ENCODE results near the gene OSBPL3. TPM values are rescaled to one million over a fixed set of nuclear protein-coding genes. Genes with fewer than 3 reads are reported as not detected.

Gene OSBPL3
- total RNA-seq, 1 experiment from 2014 or later: 32.8 TPM

GRCh38 chr7:24871770-24872169 is 108.2 kb downstream of the OSBPL3 start:
- H3K27me3 ChIP-seq: no peaks in the 10 kb centered on the region
- peaks cover 2% of the 10 kb centered on the region; the same call in 1 of the 2 replicates for H3K36me3 ChIP-seq
- H3K27ac ChIP-seq: no peak overlapping the region
- no peak for DNase-seq
- H3K4me3 ChIP-seq: no peak overlapping the region
- H3K9me3 ChIP-seq (replicated peaks): no peaks in the 10 kb centered on the region
- peaks cover 14% of the 10 kb centered on the region; the same call in 1 of the 2 replicates for H3K4me1 ChIP-seq

GRCh38 chr7:24870766-24871165 is 109.2 kb downstream of the OSBPL3 start:
- Histone ChIP-seq H3K9me3 (replicated peaks) (no peaks in the 10 kb centered on the region), H3K27ac (no peak overlapping the region), H3K36me3 (peaks cover 7% of the 10 kb centered on the region), H3K4me1 (peaks cover 14% of the 10 kb centered on the region; the same call in 1 of the 2 replicates), H3K27me3 (no peaks in the 10 kb centered on the region), H3K4me3 (no peak overlapping the region)
- DNase-seq: no peak

- DNase-seq: peak; percentile 23 to 42
- H3K27ac ChIP-seq: no peak overlapping the region
- no peaks in the 10 kb centered on the region for H3K9me3 ChIP-seq (replicated peaks)
- H3K4me1 ChIP-seq: peaks cover 12% of the 10 kb centered on the region; the same call in 1 of the 2 replicates
- no peaks in the 10 kb centered on the region for H3K27me3 ChIP-seq
- H3K4me3 ChIP-seq: no peak overlapping the region
- peaks cover 13% of the 10 kb centered on the region for H3K36me3 ChIP-seq
Measured at GRCh38 chr7:24869572-24869971, 110.4 kb downstream of the OSBPL3 start.

- no peaks in the 10 kb centered on the region for H3K27me3 ChIP-seq
- peaks cover 22% of the 10 kb centered on the region for H3K36me3 ChIP-seq
- DNase-seq: no peak
- H3K27ac ChIP-seq: no peak overlapping the region
- no peaks in the 10 kb centered on the region for H3K9me3 ChIP-seq (replicated peaks)
- no peak overlapping the region for H3K4me3 ChIP-seq
- H3K4me1 ChIP-seq: peaks cover 7% of the 10 kb centered on the region; the same call in 1 of the 2 replicates
Measured at GRCh38 chr7:24868741-24869140, 111.2 kb downstream of the OSBPL3 start.

- H3K27me3 ChIP-seq: no peaks in the 10 kb centered on the region
- peaks cover 7% of the 10 kb centered on the region; the same call in 1 of the 2 replicates for H3K4me1 ChIP-seq
- H3K27ac ChIP-seq: no peak overlapping the region
- H3K36me3 ChIP-seq: peaks cover 39% of the 10 kb centered on the region
- no peak for DNase-seq
- H3K9me3 ChIP-seq (replicated peaks): no peaks in the 10 kb centered on the region
- no peak overlapping the region for H3K4me3 ChIP-seq
Measured at GRCh38 chr7:24866004-24866615, 113.9 kb downstream of the OSBPL3 start.

GRCh38 chr7:24864214-24864817 is 115.7 kb downstream of the OSBPL3 start:
- Histone ChIP-seq H3K36me3 (peaks cover 48% of the 10 kb centered on the region), H3K27me3 (no peaks in the 10 kb centered on the region), H3K9me3 (replicated peaks) (no peaks in the 10 kb centered on the region), H3K4me3 (no peak overlapping the region), H3K27ac (no peak overlapping the region), H3K4me1 (peaks cover 1% of the 10 kb centered on the region; the same call in 1 of the 2 replicates)
- no peak for DNase-seq

GRCh38 chr7:24863626-24864025 is 116.4 kb downstream of the OSBPL3 start:
- no peaks in the 10 kb centered on the region for H3K27me3 ChIP-seq
- peaks cover 51% of the 10 kb centered on the region for H3K36me3 ChIP-seq
- no peak overlapping the region for H3K27ac ChIP-seq
- H3K4me1 ChIP-seq: no peaks in the 10 kb centered on the region
- DNase-seq: no peak
- no peaks in the 10 kb centered on the region for H3K9me3 ChIP-seq (replicated peaks)
- H3K4me3 ChIP-seq: no peak overlapping the region

- H3K36me3 ChIP-seq: peaks cover 55% of the 10 kb centered on the region
- H3K27me3 ChIP-seq: no peaks in the 10 kb centered on the region
- no peaks in the 10 kb centered on the region for H3K9me3 ChIP-seq (replicated peaks)
- H3K4me3 ChIP-seq: no peak overlapping the region
- H3K4me1 ChIP-seq: no peaks in the 10 kb centered on the region
- no peak overlapping the region for H3K27ac ChIP-seq
- DNase-seq: no peak
Measured at GRCh38 chr7:24862461-24862860, 117.5 kb downstream of the OSBPL3 start.

GRCh38 chr7:24861336-24861735 is 118.6 kb downstream of the OSBPL3 start:
- H3K27me3 ChIP-seq: no peaks in the 10 kb centered on the region
- H3K4me1 ChIP-seq: no peaks in the 10 kb centered on the region
- H3K9me3 ChIP-seq (replicated peaks): no peaks in the 10 kb centered on the region
- DNase-seq: no peak
- H3K36me3 ChIP-seq: peaks cover 55% of the 10 kb centered on the region
- no peak overlapping the region for H3K4me3 ChIP-seq
- H3K27ac ChIP-seq: no peak overlapping the region

GRCh38 chr7:24860611-24861010 is 119.4 kb downstream of the OSBPL3 start:
- H3K27ac ChIP-seq: no peak overlapping the region
- no peaks in the 10 kb centered on the region for H3K9me3 ChIP-seq (replicated peaks)
- DNase-seq: no peak
- peaks cover 49% of the 10 kb centered on the region for H3K36me3 ChIP-seq
- H3K27me3 ChIP-seq: no peaks in the 10 kb centered on the region
- no peak overlapping the region for H3K4me3 ChIP-seq
- no peaks in the 10 kb centered on the region for H3K4me1 ChIP-seq

- no peak overlapping the region for H3K4me3 ChIP-seq
- DNase-seq: no peak
Measured at GRCh38 chr7:24858108-24858977, 121.6 kb downstream of the OSBPL3 start.

GRCh38 chr7:24857623-24858022 is 122.4 kb downstream of the OSBPL3 start:
- Histone ChIP-seq H3K4me1 (no peaks in the 10 kb centered on the region), H3K27me3 (no peaks in the 10 kb centered on the region), H3K4me3 (no peak overlapping the region), H3K36me3 (peaks cover 25% of the 10 kb centered on the region), H3K9me3 (replicated peaks) (no peaks in the 10 kb centered on the region), H3K27ac (no peak overlapping the region)
- DNase-seq: no peak

More at GRCh38 chr7:24858108-24858977, 121.6 kb downstream of the OSBPL3 start:
- Histone ChIP-seq H3K27me3 (no peaks in the 10 kb centered on the region), H3K4me1 (no peaks in the 10 kb centered on the region), H3K9me3 (replicated peaks) (no peaks in the 10 kb centered on the region), H3K27ac (no peak overlapping the region), H3K36me3 (peaks cover 31% of the 10 kb centered on the region)

- H3K4me3 ChIP-seq: no peak overlapping the region
- H3K36me3 ChIP-seq: peaks cover 11% of the 10 kb centered on the region; the same call in 1 of the 2 replicates
- H3K27me3 ChIP-seq: no peaks in the 10 kb centered on the region
- no peaks in the 10 kb centered on the region for H3K9me3 ChIP-seq (replicated peaks)
- H3K4me1 ChIP-seq: no peaks in the 10 kb centered on the region; the same call in 1 of the 2 replicates
- H3K27ac ChIP-seq: no peak overlapping the region
- no peak for DNase-seq
Measured at GRCh38 chr7:24854866-24855265, 125.1 kb downstream of the OSBPL3 start.

GRCh38 chr7:24851786-24852185 is 128.2 kb downstream of the OSBPL3 start:
- no peak overlapping the region for H3K27ac ChIP-seq
- no peaks in the 10 kb centered on the region for H3K27me3 ChIP-seq
- H3K36me3 ChIP-seq: peaks cover 5% of the 10 kb centered on the region
- peak in 1 of 2 experiments; percentile 22 for DNase-seq
- no peaks in the 10 kb centered on the region for H3K9me3 ChIP-seq (replicated peaks)
- H3K4me3 ChIP-seq: no peak overlapping the region
- no peaks in the 10 kb centered on the region; the same call in 1 of the 2 replicates for H3K4me1 ChIP-seq

- Histone ChIP-seq H3K4me1 (peaks cover 6% of the 10 kb centered on the region), H3K27me3 (no peaks in the 10 kb centered on the region), H3K9me3 (replicated peaks) (no peaks in the 10 kb centered on the region), H3K27ac (no peak overlapping the region), H3K36me3 (peaks cover 7% of the 10 kb centered on the region), H3K4me3 (no peak overlapping the region)
- no peak for DNase-seq
Measured at GRCh38 chr7:24848878-24849277, 131.1 kb downstream of the OSBPL3 start.

All from SJCRH30 (cell line).